ENCODE measurements around the gene SP2.

- TF ChIP-seq CTCF (IDR thresholded peaks at IDR 0.05) (no peak), REST (IDR thresholded peaks at IDR 0.05; ENCODE audit: insufficient read depth in 1 of 2, low read depth in 2 of 2, low read length in 1 of 2) (no peak)
These were observed 28.1 kb upstream of the SP2 start for GRCh38 chr17:47867813-47868533.
